MM.1S (cell line): ENCODE results near the gene DDIAS.

Experiments
- DNase-seq: peaks from one replicate; pipeline ENCODE4 v3.0.0-alpha.2; 2015
- H2AFZ ChIP-seq: fragments of 300-600 bp; sonication (generic); 2 replicates; pipeline ENCODE4 v1.6.0; 2016; ENCODE audit warnings: antibody characterized with exemption, low read length
- H3F3A ChIP-seq: fragments of 300-600 bp; sonication (generic); 2 replicates; pipeline ENCODE4 v1.6.1; 2016; ENCODE audit warnings: mild to moderate bottlenecking, antibody characterized with exemption, low read length, moderate library complexity, mixed read lengths; ENCODE audit not compliant: insufficient read depth
- H3K27ac ChIP-seq: fragments of 300-600 bp; sonication (generic); 2 replicates; pipeline ENCODE4 v1.5.1; 2016; ENCODE audit warnings: mild to moderate bottlenecking, low read length
- H3K27me3 ChIP-seq: fragments of 300-600 bp; sonication (generic); replicated peaks from 2 replicates; pipeline ENCODE4 v1.6.0; 2016; ENCODE audit warnings: low read length; ENCODE audit not compliant: insufficient read depth
- H3K36me3 ChIP-seq: fragments of 300-600 bp; sonication (generic); replicated peaks from 2 replicates; pipeline ENCODE4 v1.6.1; 2016; ENCODE audit warnings: mild to moderate bottlenecking, low read length, mixed read lengths; ENCODE audit not compliant: insufficient read depth
- H3K4me1 ChIP-seq: fragments of 300-600 bp; sonication (generic); 2 replicates; pipeline ENCODE4 v1.6.1; 2016; ENCODE audit warnings: low read length, mixed read lengths
- H3K4me2 ChIP-seq: fragments of 300-600 bp; sonication (generic); 2 replicates; pipeline ENCODE4 v1.6.0; 2016; ENCODE audit warnings: low read depth, low read length
- H3K4me3 ChIP-seq: fragments of 300-600 bp; sonication (generic); 2 replicates; pipeline ENCODE4 v1.5.1; 2016; ENCODE audit warnings: low read length, mixed read lengths
- H3K79me2 ChIP-seq: fragments of 300-600 bp; sonication (generic); 2 replicates; pipeline ENCODE4 v1.6.1; 2016; ENCODE audit warnings: mixed run types, low read length, mixed read lengths
- H3K9ac ChIP-seq: fragments of 300-600 bp; sonication (generic); 2 replicates; pipeline ENCODE4 v1.6.1; 2016; ENCODE audit warnings: low read length, mixed read lengths
- H3K9me2 ChIP-seq: fragments of 300-600 bp; sonication (generic); replicated peaks from 2 replicates; pipeline ENCODE4 v1.6.1; 2016; ENCODE audit warnings: mild to moderate bottlenecking, low read length, mixed read lengths; ENCODE audit not compliant: insufficient read depth
- H3K9me3 ChIP-seq: fragments of 300-600 bp; sonication (generic); replicated peaks from 2 replicates; pipeline ENCODE4 v1.6.1; 2016; ENCODE audit warnings: mild to moderate bottlenecking, low read length, mixed read lengths; ENCODE audit not compliant: insufficient read depth
- H4K20me1 ChIP-seq: fragments of 300-600 bp; sonication (generic); 2 replicates; pipeline ENCODE4 v1.6.1; 2016; ENCODE audit warnings: mild to moderate bottlenecking, low read length, moderate library complexity, mixed read lengths; ENCODE audit not compliant: insufficient read depth
- CTCF ChIP-seq: fragments of 300-600 bp; sonication (generic); IDR thresholded peaks from 2 replicates; pipeline ENCODE4 v1.5.1; 2016; ENCODE audit warnings: antibody characterized with exemption, low read length, mixed read lengths
- EZH2 ChIP-seq: fragments of 300-600 bp; sonication (generic); optimal IDR thresholded peaks from 2 replicates; pipeline ENCODE3; 2017; ENCODE audit warnings: low read depth, mild to moderate bottlenecking, antibody characterized with exemption, low read length, mixed read lengths
- EZH2phosphoT487 ChIP-seq: fragments of 300-600 bp; sonication (generic); IDR thresholded peaks from 2 replicates; pipeline ENCODE4 v1.6.1; 2018; ENCODE audit warnings: antibody characterized with exemption, low read length

Gene DDIAS

GRCh38 chr11:82892611-82893169, 8.8 kb upstream of the DDIAS start:
- no peak overlapping the region for H3K4me2 ChIP-seq
- no peak overlapping the region for H3K4me3 ChIP-seq
- no peaks in the 10 kb centered on the region for H3K9me3 ChIP-seq
- no peaks in the 10 kb centered on the region for H3K9me2 ChIP-seq
- 0 out of 2 replicates have a peak, but pooled peaks cover 8% of the 10 kb centered on the region for H3K79me2 ChIP-seq
- H3K36me3 ChIP-seq, result no peaks in the 10 kb centered on the region
- H3K4me1 ChIP-seq, result peaks cover 9% of the 10 kb centered on the region; the same call in 1 of the 2 replicates
- no peaks in the 10 kb centered on the region for H3F3A ChIP-seq
- no peaks in the 10 kb centered on the region for H4K20me1 ChIP-seq
- TF ChIP-seq CTCF (no peak), EZH2phosphoT487 (no peak), EZH2 (no peak)
- H3K27me3 ChIP-seq, result no peaks in the 10 kb centered on the region
- no peak for DNase-seq
- H2AFZ ChIP-seq, result no peak overlapping the region
- H3K27ac ChIP-seq, result no peak overlapping the region
- no peak overlapping the region for H3K9ac ChIP-seq

DNA sequence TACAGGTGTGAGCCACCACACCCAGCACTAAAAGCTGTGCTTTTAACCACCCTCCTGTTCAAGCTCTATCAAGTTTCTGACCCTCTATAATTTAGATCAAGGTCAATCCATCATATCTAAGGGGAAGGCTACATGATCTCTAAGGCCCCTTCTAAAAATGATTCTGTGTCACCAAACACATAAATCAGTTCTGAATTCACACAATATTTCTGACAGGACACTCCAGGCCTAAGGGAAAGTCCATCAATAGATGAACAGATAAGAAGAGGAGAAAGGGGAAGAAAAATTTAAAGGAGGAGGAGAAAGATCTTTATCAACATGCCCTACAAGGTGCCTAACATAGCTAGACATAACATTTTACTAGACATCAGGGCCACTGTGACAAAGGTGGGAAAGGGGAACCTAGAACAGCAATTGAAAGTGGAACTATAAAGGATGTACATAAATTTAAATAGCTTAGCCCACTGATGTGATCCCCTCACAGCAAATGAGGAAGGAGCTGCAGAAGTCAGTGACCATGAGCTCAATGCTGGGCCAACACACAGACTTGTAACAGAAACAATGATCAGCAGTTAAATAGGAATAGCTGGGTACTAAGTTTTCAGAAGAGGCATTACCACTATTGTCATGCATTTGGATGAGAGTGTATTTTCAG, 6.0 kb upstream of the DDIAS start:
- TF ChIP-seq EZH2phosphoT487 (no peak), CTCF (no peak), EZH2 (no peak)
- Histone ChIP-seq H3K9me3 (no peaks in the 10 kb centered on the region), H3K4me2 (no peak overlapping the region), H3K79me2 (peaks cover 17% of the 10 kb centered on the region; the same call in 1 of the 2 replicates), H3K9ac (no peak overlapping the region), H3K27me3 (no peaks in the 10 kb centered on the region), H3K4me1 (peaks cover 15% of the 10 kb centered on the region), H3K4me3 (no peak overlapping the region), H3K36me3 (no peaks in the 10 kb centered on the region), H3F3A (peaks cover 2% of the 10 kb centered on the region), H4K20me1 (no peaks in the 10 kb centered on the region), H3K9me2 (no peaks in the 10 kb centered on the region), H2AFZ (no peak overlapping the region), H3K27ac (no peak overlapping the region)
- no peak for DNase-seq

DNA sequence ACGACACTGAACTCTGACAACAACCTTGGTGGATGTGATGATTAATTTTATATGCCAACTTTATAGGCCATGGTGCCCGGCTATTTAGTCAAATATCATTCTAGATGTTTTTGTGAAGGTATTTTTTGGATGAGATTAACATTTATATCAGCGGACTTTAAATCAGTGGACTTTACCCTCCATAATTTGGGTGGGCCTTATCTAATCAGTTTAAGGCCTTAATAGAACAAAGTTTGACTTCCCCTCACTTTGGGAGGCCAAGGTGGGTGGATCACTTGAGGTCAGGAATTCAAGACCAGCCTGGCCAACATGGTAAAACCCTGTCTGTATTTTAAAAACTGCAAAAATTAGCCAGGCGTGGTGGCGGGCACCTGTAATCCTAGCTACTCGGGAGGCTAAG, 5.4 kb upstream of the DDIAS start:
- H3F3A ChIP-seq, result peaks cover 7% of the 10 kb centered on the region
- no peak overlapping the region for H3K4me2 ChIP-seq
- no peak overlapping the region for H3K27ac ChIP-seq
- H3K4me3 ChIP-seq, result no peak overlapping the region
- no peaks in the 10 kb centered on the region for H4K20me1 ChIP-seq
- H3K79me2 ChIP-seq, result peaks cover 17% of the 10 kb centered on the region; the same call in 1 of the 2 replicates
- H3K27me3 ChIP-seq, result no peaks in the 10 kb centered on the region
- H3K4me1 ChIP-seq, result peaks cover 15% of the 10 kb centered on the region
- no peak for DNase-seq
- no peak for TF ChIP-seq EZH2
- no peak for TF ChIP-seq EZH2phosphoT487
- no peak for TF ChIP-seq CTCF
- H3K9me3 ChIP-seq, result no peaks in the 10 kb centered on the region
- no peak overlapping the region for H3K9ac ChIP-seq
- H3K9me2 ChIP-seq, result no peaks in the 10 kb centered on the region
- H3K36me3 ChIP-seq, result no peaks in the 10 kb centered on the region
- no peak overlapping the region for H2AFZ ChIP-seq
